ENCODE results near the gene FYCO1. TPM values are rescaled to one million over a fixed set of nuclear protein-coding genes. Genes with fewer than 3 reads are reported as not detected.

The FYCO1 gene
- total and polyA plus RNA-seq, 2 of the 13 experiments (the other 11 are each of a cell fraction or from before 2014, with no cell fraction given), result 2.7 to 4.2 TPM

GRCh38 chr3:45986303-45986982 lies 9.2 kb downstream of the FYCO1 start (continued):
- 0 out of 2 replicates have a peak, but pooled peaks have one; percentile 48 for TF ChIP-seq ELF4 (CRISPR knock-in tag; IDR thresholded peaks at IDR 0.05; ENCODE audit: borderline replicate concordance)
- peak; percentile 82; the same call in 1 of the 2 replicates for TF ChIP-seq ZNF644 (CRISPR knock-in tag; IDR thresholded peaks at IDR 0.05; ENCODE audit: low read depth)
- TF ChIP-seq MYC (CRISPR knock-in tag; IDR thresholded peaks at IDR 0.05; ENCODE audit: borderline replicate concordance), result peak; percentile 55; the same call in 1 of the 2 replicates
- 0 out of 2 replicates have a peak, but pooled peaks have one; percentile 18 for TF ChIP-seq ZNF3 (CRISPR knock-in tag; IDR thresholded peaks at IDR 0.05)
- TF ChIP-seq NR2C2 (CRISPR knock-in tag; IDR thresholded peaks at IDR 0.05; ENCODE audit: borderline replicate concordance), result no peak
- no peak for TF ChIP-seq IKZF1 (IDR thresholded peaks at IDR 0.05)
- peak; percentile 38; the same call in 1 of the 2 replicates for TF ChIP-seq HMG20A (CRISPR knock-in tag; IDR thresholded peaks at IDR 0.05; ENCODE audit: borderline replicate concordance)
- TF ChIP-seq, protein P1, sequence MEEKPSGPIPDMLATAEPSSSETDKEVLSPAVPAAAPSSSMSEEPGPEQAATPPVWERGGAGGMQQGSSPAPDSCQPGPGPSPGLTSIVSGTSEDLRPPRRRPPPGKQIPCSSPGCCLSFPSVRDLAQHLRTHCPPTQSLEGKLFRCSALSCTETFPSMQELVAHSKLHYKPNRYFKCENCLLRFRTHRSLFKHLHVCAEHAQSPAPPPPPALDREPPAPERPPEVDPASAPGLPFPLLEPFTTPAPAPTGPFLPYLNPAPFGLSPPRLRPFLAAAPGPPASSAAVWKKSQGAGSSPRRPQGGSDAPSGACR (CRISPR knock-in tag; IDR thresholded peaks at IDR 0.05), result no peak
- TF ChIP-seq KAT8 (CRISPR knock-in tag; IDR thresholded peaks at IDR 0.05), result peak; percentile 54; the same call in 1 of the 2 replicates
- TF ChIP-seq MIER2 (CRISPR knock-in tag; IDR thresholded peaks at IDR 0.05), result 0 out of 2 replicates have a peak, but pooled peaks have one; percentile 11
- no peak for TF ChIP-seq NR1H2 (CRISPR knock-in tag; IDR thresholded peaks at IDR 0.05; ENCODE audit: borderline replicate concordance, low read depth)
- TF ChIP-seq ZKSCAN8 (CRISPR knock-in tag; IDR thresholded peaks at IDR 0.05; ENCODE audit: borderline replicate concordance), result no peak
- TF ChIP-seq, protein P2, sequence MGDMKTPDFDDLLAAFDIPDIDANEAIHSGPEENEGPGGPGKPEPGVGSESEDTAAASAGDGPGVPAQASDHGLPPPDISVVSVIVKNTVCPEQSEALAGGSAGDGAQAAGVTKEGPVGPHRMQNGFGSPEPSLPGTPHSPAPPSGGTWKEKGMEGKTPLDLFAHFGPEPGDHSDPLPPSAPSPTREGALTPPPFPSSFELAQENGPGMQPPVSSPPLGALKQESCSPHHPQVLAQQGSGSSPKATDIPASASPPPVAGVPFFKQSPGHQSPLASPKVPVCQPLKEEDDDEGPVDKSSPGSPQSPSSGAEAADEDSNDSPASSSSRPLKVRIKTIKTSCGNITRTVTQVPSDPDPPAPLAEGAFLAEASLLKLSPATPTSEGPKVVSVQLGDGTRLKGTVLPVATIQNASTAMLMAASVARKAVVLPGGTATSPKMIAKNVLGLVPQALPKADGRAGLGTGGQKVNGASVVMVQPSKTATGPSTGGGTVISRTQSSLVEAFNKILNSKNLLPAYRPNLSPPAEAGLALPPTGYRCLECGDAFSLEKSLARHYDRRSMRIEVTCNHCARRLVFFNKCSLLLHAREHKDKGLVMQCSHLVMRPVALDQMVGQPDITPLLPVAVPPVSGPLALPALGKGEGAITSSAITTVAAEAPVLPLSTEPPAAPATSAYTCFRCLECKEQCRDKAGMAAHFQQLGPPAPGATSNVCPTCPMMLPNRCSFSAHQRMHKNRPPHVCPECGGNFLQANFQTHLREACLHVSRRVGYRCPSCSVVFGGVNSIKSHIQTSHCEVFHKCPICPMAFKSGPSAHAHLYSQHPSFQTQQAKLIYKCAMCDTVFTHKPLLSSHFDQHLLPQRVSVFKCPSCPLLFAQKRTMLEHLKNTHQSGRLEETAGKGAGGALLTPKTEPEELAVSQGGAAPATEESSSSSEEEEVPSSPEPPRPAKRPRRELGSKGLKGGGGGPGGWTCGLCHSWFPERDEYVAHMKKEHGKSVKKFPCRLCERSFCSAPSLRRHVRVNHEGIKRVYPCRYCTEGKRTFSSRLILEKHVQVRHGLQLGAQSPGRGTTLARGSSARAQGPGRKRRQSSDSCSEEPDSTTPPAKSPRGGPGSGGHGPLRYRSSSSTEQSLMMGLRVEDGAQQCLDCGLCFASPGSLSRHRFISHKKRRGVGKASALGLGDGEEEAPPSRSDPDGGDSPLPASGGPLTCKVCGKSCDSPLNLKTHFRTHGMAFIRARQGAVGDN (CRISPR knock-in tag; IDR thresholded peaks at IDR 0.05), result peak; percentile 59
- TF ChIP-seq ATF1 (CRISPR knock-in tag; IDR thresholded peaks at IDR 0.05), result no peak
- 0 out of 2 replicates have a peak, but pooled peaks have one; percentile 29 for TF ChIP-seq CHD4 (IDR thresholded peaks at IDR 0.05; ENCODE audit: borderline replicate concordance, low read length)
- peak; percentile 83 for TF ChIP-seq FOXA3 (CRISPR knock-in tag; IDR thresholded peaks at IDR 0.05)
- TF ChIP-seq ZNF296 (CRISPR knock-in tag; conservative IDR thresholded peaks at IDR 0.05), result no peak
- peak; percentile 52; the same call in 1 of the 2 replicates for TF ChIP-seq BORCS8-MEF2B (CRISPR knock-in tag; IDR thresholded peaks at IDR 0.05)
- TF ChIP-seq, protein P3, sequence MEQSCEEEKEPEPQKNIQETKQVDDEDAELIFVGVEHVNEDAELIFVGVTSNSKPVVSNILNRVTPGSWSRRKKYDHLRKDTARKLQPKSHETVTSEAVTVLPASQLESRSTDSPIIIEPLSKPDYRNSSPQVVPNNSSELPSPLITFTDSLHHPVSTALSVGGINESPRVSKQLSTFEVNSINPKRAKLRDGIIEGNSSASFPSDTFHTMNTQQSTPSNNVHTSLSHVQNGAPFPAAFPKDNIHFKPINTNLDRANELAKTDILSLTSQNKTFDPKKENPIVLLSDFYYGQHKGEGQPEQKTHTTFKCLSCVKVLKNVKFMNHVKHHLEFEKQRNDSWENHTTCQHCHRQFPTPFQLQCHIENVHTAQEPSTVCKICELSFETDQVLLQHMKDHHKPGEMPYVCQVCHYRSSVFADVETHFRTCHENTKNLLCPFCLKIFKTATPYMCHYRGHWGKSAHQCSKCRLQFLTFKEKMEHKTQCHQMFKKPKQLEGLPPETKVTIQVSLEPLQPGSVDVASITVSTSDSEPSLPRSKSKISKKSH (CRISPR knock-in tag; IDR thresholded peaks at IDR 0.05; ENCODE audit: borderline replicate concordance), result no peak
- TF ChIP-seq MEF2D (CRISPR knock-in tag; IDR thresholded peaks at IDR 0.05), result peak; percentile 96
- TF ChIP-seq POGZ (CRISPR knock-in tag; IDR thresholded peaks at IDR 0.05), result peak; percentile 59; the same call in 1 of the 2 replicates
- no peak for TF ChIP-seq ZNF839 (CRISPR knock-in tag; IDR thresholded peaks at IDR 0.05; ENCODE audit: borderline replicate concordance)
- no peak for TF ChIP-seq NFE2 (CRISPR knock-in tag; IDR thresholded peaks at IDR 0.05)
- TF ChIP-seq SMAD3 (CRISPR knock-in tag; IDR thresholded peaks at IDR 0.05), result 0 out of 2 replicates have a peak, but pooled peaks have one; percentile 24
- no peak for TF ChIP-seq ZNF7 (CRISPR knock-in tag; IDR thresholded peaks at IDR 0.05)
- TF ChIP-seq MIER3 (CRISPR knock-in tag; IDR thresholded peaks at IDR 0.05; ENCODE audit: borderline replicate concordance), result peak; percentile 63; the same call in 1 of the 2 replicates

Data from HepG2 (cell line).